Measurements from ENCODE around the gene LRFN2.

The LRFN2 gene

GRCh38 chr6:40436685-40437604, 150.2 kb downstream of the LRFN2 start:
- DNase-seq (ENCODE audit: low read depth), result no peak

GRCh38 chr6:40432982-40433381, 154.2 kb downstream of the LRFN2 start:
- DNase-seq (ENCODE audit: low read depth), result no peak

DNA sequence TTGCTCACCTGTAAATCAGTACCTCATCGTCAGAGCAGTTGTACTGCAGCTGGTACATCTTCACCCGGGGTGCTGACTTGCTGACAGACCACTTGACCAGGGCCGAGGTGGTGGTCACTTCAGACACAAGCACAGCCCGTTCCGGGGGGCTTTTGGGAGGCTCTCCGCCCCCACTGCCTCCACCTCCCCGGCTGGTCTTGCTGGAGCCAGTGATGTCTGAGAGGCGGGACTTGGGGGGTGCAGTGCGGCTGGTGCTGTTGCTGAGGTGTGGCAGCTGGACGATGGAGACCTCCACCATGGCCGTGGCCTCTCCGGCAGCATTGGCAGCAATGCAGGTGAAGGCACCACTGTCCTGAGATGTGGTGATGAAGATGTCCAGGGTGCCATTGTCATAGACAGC, 155.5 kb downstream of the LRFN2 start:
- DNase-seq (ENCODE audit: low read depth), result no peak

GRCh38 chr6:40427196-40427595, 160.0 kb downstream of the LRFN2 start:
- no peak for DNase-seq (ENCODE audit: low read depth)

- DNase-seq (ENCODE audit: low read depth), result no peak
Measured at GRCh38 chr6:40426346-40427066, 160.7 kb downstream of the LRFN2 start.

DNA sequence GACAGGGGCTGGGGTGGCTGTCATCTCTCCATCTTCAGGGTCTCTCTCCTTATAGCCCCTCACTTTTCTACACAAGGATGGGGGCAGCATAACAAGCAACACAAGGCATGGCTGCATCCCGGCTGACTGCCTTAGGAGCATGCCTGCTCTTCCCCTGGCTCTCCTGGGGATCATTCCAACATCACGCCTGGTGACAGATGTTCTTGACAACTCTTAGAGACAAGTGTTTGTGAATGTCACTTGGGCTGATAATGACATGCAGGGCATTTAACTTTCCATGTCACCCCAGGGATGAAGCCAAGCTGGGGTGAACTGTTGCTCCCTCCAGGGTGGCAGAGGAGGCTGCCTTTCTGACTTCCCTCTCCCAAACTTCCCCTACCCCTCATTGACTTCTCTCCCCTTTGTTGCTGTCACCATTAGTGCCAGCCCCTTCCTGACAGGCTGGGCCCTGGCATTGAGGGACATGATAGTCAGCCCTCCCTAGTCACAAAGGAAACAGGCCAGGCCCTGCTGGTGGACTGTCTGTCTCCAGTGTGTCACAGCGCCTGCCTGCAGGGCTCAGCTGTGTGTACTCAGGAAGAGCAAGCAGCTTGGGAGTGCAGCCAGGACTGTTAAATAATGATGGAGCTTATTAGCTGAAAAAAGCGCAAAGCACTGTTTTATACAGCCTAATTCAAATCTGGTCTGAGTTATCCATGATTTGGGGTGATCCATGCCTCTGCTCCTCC, 161.8 kb downstream of the LRFN2 start:
- no peak for DNase-seq (ENCODE audit: low read depth)

DNA sequence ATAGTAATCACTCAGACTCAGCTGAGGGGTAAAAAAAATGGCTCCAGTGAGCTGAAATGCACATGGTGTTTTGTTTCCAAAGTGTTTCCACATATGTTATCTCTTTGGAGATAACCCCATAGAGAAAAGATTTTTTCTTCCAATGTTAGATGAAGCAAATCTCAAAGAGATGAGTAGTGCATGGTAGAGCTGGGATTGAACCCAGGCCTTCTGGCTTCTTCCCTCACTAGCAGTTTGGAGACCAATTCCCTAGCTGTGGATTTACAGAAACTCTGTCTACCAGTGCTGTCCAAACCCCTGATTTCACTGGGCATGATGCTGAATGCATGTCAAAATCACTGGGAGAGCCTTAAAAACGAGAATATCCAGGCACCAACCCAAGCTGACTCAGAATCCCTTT, 165.1 kb downstream of the LRFN2 start:
- DNase-seq (ENCODE audit: low read depth), result no peak

DNA sequence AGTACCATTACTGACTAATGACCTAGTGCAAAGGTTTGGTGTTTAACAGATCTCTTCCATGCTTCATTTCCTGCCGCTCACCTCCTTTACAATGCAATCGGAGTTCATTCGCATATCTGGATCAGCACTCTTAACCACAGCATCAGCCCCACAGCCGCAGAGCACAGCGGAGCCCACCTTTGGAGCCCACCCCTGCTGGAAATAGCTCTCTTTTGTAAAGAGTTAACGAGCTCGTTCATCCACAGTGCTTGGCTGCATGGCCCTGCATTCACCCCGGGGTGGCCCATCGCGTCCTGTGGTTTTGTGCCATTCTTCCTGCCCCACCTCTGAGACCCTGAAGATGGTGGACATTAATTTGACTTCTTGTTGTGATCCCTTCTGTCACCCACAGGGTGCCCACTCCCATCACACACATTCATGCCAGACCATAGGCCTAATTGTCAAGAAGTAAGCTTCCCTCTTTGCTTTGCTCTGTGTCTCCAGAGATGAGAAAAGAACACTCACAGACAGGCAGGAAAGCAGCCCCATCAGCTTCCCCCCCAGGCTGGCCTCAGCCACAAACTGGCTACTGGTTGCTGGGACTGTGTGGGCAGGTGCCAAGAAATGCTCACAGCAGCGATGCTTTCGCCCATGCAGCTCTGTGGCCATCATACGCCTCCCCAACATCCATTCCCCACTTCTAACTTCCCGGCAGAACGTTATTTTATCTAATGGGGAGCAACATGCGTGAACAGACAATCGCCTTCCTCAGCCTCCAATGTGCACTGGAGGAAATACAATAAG, 167.0 kb downstream of the LRFN2 start:
- no peak for DNase-seq (ENCODE audit: low read depth)

DNA sequence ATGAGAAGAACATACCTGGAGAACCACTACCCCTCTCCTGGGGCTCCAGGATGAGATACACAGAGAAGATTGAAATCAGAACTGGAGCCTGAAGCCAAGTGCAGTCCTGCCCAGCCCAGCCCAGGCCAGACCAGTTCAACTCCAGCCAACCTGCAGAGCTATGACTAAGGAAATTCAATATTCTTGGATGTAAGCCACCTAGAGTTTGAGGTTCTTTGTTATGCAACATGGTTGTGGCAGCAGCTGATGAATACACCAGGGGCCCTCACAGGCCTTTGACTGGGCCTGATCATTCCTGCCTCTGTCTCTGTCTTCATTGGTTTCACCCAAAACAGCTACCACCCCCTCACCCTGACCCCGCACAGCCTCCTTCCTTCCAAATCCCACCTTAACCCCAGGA, 167.8 kb downstream of the LRFN2 start:
- no peak for DNase-seq (ENCODE audit: low read depth)

- no peak for DNase-seq (ENCODE audit: low read depth)
Measured at GRCh38 chr6:40417031-40417430, 170.1 kb downstream of the LRFN2 start.

DNA sequence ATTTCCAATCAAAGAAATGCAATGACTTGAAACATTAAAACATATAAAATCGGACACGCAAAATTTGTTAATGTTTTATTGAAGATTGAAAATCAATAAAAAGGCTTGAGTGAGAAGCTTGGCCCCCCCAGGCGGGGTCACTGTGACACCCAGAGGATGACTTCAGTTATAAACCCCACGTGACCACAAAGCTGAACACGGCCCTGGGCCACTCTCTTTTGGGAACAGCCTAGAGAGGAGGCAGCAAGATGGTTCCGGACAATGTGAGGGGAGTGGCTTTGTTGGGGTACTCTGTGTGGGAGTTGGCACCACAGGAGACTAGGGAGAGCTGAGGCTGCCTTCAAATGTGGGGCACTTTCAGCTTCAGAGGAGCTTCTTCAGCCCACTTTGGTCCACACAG, 172.5 kb downstream of the LRFN2 start:
- no peak for DNase-seq (ENCODE audit: low read depth)

GRCh38 chr6:40413239-40413638, 173.9 kb downstream of the LRFN2 start:
- no peak for DNase-seq (ENCODE audit: low read depth)

DNA sequence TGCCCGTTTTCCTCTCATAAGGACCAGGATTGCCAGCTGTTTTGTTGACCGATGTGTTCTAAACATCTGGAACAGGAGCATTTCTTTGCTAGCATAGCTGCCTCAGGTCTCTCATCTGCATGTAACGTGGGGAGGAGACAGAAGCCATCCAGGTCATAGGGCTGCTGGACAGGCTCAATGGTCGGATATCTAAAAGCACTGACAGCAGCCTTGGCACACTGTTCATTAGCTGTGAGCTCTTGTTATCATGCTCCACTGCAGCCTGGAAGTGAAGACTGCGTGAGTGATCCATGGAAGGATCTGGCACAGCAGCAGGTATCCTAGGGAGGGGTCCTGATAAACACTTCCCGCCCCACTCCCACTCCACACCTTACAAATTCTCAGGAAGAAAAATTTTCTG, 175.3 kb downstream of the LRFN2 start:
- no peak for DNase-seq (ENCODE audit: low read depth)

DNA sequence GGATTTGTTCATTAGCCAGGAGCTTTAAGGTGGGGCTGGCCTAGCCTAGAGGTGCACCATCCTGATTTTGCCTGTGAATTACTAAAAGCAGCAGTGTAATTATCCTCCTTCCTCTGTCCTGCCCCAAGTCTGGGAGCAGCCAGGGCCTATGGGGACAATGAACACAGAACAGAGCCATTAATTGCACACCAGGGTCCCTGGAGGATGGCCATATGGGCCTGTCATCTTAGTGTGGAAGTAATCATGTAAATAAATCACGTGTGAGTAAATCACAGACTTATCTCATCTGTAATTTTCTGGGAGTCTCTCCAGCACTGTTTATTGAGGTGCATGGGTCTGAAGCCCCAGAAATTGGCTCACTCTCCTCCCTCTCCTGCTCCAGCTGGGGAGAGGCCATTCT, 176.3 kb downstream of the LRFN2 start:
- DNase-seq (ENCODE audit: low read depth), result no peak

- no peak for DNase-seq (ENCODE audit: low read depth)
Measured at GRCh38 chr6:40409716-40410397, 177.3 kb downstream of the LRFN2 start.

GRCh38 chr6:40408786-40409542, 178.2 kb downstream of the LRFN2 start:
- no peak for DNase-seq (ENCODE audit: low read depth)

DNA sequence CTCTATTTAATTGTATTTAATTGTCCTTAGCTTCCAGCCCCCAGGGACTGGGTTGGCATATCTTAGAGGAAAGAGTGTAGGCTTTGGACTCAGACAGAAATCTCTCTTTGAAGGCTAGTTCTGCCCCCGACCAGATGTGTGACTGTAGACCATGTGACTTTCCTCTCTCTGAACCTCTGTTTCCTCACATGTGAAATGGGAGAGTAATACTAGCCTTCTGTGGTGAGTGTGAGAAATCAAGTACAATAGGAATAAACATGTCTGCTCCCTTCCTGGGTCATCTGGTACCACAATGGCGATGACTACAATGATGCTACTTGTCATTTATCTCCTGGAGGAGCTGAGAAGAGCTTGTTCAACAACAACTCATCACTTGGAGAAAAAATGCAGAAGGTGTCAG, 179.9 kb downstream of the LRFN2 start:
- no peak for DNase-seq (ENCODE audit: low read depth)

GRCh38 chr6:40406175-40406574, 181.0 kb downstream of the LRFN2 start:
- DNase-seq (ENCODE audit: low read depth), result no peak

DNA sequence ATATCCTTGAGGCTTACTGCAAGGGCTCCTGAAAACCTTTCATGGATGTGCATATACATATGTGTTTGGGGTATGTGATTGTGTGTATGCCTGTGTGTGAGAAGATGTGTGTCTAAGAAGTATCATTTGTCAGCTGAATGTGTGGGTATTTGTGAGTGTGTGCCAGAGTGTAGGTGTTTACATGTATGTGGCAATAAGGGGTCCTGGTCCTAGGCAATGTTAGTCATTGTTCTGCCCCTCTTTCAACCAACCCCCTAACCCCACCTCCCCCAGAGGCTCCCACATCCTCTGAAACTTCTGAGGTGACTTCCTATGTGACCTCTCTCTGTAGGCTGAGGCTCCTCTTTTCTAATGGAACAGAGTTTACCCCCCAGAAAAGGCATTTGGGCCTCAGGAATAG, 186.4 kb downstream of the LRFN2 start:
- DNase-seq (ENCODE audit: low read depth), result no peak

DNA sequence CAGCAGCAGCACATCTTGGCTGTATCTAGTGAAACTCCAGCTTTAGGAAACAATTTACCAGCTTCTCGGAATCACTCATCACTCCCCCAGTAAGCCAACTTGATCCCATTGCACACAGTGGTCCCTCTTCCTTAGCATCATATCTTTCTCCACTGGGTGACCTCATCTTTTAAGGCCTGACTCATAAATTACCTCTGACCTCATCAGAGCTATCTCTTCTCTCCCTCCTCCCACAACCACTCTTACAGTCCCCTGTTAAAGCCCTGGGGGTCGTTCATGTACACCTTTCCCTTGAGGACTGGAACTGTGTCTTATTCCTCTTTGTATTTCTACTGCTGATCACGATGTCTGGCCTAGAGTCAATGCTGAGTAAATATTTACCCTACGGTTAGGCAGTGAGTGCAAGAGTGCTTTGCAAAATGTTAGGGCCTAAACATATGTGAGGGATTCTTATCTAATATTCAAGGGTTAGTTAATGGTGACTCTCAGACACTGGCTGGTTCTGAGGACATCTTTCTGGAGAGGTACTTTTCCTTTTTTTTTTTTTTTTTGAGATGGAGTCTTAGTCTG, 187.2 kb downstream of the LRFN2 start:
- no peak for DNase-seq (ENCODE audit: low read depth)
